Activated naive CD4-positive, alpha-beta T cell (primary cell): ENCODE results near the gene MRPS26.
A peak's percentile ranks its signal among the peaks of the same experiment; 100 is the strongest.
"Not testable (repeated sequence)": the region's sequence is repeated elsewhere in the genome, so short reads cannot be mapped to it uniquely, and the experiment has no call there.

Experiments
- DNase-seq, 4 experiments: peaks; one replicate each; lab custom pipeline; 2025; lab: John Stamatoyannopoulos, UW

Gene MRPS26

DNA sequence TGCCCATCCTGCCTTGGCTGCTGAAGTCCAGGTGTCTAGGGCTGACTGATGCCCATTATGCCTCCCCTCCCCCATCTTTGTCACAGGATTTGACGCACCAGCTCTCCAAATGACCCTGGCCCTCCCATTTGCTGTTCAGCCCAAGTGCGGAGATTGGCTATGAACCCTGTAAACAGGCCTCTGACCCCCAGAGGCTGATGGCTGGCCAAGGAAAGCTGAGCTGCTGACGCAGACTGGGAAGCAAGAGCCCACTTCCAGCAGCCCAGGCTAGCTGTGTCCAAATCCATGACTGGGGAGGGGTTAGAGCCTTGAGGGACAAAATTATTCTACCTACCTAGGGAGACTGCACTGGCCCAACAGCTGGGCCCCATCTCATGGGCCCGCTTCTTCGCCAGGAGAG, 3.2 kb upstream of the MRPS26 start:
- DNase-seq = no peak

GRCh38 chr20:3043322-3043721, 2.5 kb upstream of the MRPS26 start, which contains the start of gene GNRH2:
Gene GNRH2, plus strand, starts transcription at chr20:3043622. Its CDS starts 793 bp downstream, at chr20:3044415.
- no peak for DNase-seq

DNA sequence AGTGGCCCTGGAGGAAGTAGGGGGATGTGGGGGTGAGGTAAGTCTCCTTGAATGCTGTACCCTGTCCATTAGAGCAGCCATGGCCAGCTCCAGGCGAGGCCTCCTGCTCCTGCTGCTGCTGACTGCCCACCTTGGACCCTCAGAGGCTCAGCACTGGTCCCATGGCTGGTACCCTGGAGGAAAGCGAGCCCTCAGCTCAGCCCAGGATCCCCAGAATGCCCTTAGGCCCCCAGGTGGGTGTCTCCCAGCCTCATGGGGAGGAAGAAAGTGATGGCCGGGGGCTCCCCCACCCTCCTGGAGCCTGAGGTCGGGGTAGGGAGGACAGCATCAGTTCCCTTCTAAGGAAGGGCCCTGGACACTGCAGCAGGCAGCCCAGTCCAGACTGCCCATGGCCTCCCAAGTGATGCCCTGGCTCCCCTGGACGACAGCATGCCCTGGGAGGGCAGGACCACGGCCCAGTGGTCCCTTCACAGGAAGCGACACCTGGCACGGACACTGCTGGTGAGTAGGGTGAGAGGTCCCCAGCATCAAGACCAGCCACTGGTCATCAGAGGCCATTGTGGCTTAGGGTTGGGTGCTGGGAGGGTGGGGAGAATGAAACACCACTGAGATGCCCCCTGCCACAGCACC, 1.4 kb upstream of the MRPS26 start:
- no peak for DNase-seq

GRCh38 chr20:3045042-3045815, 623 bp upstream of the MRPS26 start:
- peak in 2 of 4 experiments; percentile 33 to 44 for DNase-seq

DNA sequence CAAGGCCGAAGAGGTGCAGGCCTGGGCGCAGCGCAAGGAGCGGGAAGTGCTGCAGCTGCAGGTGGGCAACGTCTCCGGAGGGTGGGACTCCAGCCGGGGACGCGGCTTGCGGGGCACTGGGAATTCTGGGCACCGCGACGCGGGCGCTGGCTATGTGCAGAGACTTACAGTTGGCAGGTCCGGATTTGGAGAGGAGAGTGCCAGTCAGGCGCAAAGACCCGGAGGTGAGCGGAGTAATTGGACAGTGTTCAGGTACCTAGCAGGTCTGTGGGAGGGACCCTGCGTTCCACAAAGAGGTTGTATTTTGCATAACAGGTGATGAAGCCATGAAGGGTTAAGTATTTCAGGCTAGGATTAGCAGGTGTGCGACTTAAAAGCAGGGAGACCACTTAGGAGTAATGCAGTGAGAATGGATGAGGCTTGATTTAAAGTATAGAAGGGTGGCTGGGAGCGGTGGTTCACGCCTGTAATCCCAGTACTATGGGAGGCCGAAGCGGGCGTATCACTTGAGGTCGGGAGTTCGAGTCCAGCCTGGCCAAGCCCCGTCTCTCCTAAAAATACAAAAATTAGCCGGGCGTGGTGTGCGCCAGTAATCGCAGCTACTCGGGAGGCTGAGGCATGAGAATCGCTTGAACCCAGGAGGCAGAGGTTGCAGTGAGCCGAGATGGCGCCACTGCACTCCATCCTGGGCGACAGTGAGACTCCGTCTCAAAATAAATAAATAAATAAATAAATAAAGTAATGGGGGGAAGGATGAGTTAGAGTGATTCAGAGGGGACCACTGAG, 1.0 kb downstream of the MRPS26 start:
- DNase-seq = no peak

- DNase-seq = no peak
Measured at GRCh38 chr20:3047486-3048419, 1.9 kb downstream of the MRPS26 start.

GRCh38 chr20:3051385-3052019, 5.7 kb downstream of the MRPS26 start:
- no peak for DNase-seq

GRCh38 chr20:3059489-3059888, 13.6 kb downstream of the MRPS26 start:
- no peak for DNase-seq

DNA sequence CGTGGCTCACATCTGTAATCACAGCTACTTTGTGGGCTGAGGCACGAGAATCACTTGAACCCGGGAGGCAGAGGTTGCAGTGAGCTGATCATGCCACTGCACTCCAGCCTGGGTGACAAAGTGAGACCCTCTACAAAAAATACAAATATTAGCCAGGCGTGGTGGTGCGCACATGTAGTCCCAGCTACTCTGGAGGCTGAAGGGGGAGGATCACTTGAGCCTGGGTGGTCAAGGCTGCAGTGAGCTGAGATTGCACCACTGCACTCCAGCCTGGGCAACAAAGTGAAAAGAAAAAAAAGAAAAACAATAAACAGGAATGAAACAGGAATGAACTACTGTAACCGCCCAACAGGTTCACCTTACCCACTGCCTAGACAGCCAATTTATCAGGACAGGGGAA, 18.3 kb downstream of the MRPS26 start:
- not testable (repeated sequence) for DNase-seq

GRCh38 chr20:3067139-3068014, 21.5 kb downstream of the MRPS26 start:
- DNase-seq = no peak

DNA sequence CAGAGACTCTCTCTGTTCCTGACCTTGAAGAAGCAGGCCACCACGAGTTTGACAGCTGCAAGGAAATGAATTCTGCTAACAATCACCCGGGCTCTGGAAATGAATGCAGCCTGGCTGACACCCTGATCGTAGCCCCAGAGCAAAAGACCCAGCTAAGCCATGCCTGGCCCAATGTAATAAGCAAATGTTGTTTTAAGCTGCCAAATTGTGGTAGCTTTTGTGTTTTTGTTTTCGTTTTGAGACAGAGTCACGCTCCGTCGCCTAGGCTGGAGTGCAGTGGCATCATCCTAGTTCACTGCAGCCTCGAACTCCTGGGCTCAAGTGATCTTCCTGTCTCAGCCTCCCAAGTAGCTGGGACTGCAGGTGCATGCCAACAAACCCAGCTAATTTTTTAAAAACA, 22.2 kb downstream of the MRPS26 start:
- DNase-seq = no peak

GRCh38 chr20:3068986-3069900, 23.4 kb downstream of the MRPS26 start:
- peak in 2 of 4 experiments; percentile 24 to 53 for DNase-seq

DNA sequence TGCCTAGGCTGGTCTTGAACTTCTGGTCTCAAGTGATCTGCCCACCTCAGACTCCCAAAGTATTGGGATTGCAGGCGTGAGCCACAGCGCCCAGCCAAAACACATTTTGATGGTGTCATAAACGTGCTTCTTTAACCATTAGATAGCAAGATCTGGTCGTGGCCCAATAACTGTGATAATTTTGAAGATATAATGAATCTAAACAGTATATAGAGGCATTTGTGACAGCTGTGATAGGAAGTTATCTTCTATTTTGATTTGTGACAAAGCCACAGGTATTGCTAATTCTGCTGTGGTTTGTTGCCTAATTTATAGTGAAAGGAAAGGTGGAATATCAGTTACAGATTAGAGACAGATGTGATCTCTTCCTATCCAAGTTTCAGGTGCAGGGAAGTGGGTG, 24.9 kb downstream of the MRPS26 start:
- no peak for DNase-seq

GRCh38 chr20:3071266-3071609, 25.4 kb downstream of the MRPS26 start:
- DNase-seq = no peak

- peak in 3 of 4 experiments; percentile 18 to 68 (median 60) for DNase-seq
Measured at GRCh38 chr20:3071610-3072529, 26.0 kb downstream of the MRPS26 start, which contains the start of gene OXT. Gene OXT, plus strand, starts transcription at chr20:3071620. Its CDS starts 36 bp downstream, at chr20:3071656.

DNA sequence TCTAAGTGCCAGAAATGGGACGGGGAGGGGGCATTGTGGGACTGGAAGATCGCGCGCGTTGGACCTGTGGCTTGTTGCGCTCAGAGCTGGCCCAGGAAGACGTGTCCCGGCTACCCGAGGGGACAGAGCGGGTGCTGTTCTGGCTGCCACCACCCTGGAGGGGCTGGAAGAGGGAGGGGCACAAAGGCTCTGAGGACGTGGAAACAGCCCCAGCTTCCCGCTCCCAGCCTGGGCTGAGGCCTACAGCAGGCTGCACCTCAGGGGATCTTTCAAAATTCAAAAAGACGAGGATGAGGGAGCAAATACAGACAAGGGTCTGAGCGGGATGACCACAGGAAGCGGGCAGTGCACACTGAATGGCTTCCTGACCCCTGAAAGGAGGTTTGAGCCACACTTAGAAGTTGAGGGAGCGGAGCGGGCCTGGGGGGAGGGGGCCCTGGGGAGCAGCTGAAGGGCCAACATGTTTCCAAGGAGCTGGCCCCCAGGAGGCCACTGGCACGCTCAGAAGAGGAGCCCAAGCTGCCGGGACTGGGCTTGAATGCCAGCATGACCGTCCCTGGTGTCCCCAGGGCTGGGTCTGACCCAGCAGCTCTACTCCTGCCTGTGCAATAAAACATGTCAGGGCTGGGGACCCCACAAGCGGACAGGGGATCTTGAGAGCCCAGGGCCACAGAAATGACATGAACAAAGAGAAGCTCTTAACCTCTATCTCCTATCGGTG, 26.8 kb downstream of the MRPS26 start:
- DNase-seq = no peak

- DNase-seq = not testable (repeated sequence)
Measured at GRCh38 chr20:3073251-3073643, 27.4 kb downstream of the MRPS26 start.
